DMS 273 (cell line): ENCODE data around the gene ADAD2.

ENCODE experiments used
- DNase-seq: peaks from one replicate; lab custom pipeline; 2025; ENCODE audit not compliant: unreplicated experiment; lab: John Stamatoyannopoulos, UW

ADAD2 gene

GRCh38 chr16:84176192-84177053 lies 14.5 kb upstream of the ADAD2 start:
- no peak for DNase-seq

- DNase-seq, result no peak
Observed at GRCh38 chr16:84177741-84178073, 13.2 kb upstream of the ADAD2 start.

GRCh38 chr16:84178146-84178765 lies 12.7 kb upstream of the ADAD2 start:
- no peak for DNase-seq

- DNase-seq, result no peak
Observed at GRCh38 chr16:84178892-84179611, 11.9 kb upstream of the ADAD2 start.

- DNase-seq, result no peak
Observed at GRCh38 chr16:84179612-84180320, 11.2 kb upstream of the ADAD2 start.

- no peak for DNase-seq
Observed at GRCh38 chr16:84180519-84181140, 10.3 kb upstream of the ADAD2 start.

GRCh38 chr16:84181144-84181915 lies 9.6 kb upstream of the ADAD2 start:
- no peak for DNase-seq

GRCh38 chr16:84182104-84182503 lies 8.9 kb upstream of the ADAD2 start:
- DNase-seq, result no peak

- no peak for DNase-seq
Observed at GRCh38 chr16:84182680-84183571, 8.0 kb upstream of the ADAD2 start.

- DNase-seq, result no peak
Observed at GRCh38 chr16:84183572-84183875, 7.4 kb upstream of the ADAD2 start.

- DNase-seq, result peak; percentile 25
Observed at GRCh38 chr16:84183911-84184591, 6.9 kb upstream of the ADAD2 start.

- DNase-seq, result no peak
Observed at GRCh38 chr16:84184775-84185174, 6.2 kb upstream of the ADAD2 start.

GRCh38 chr16:84186685-84187437 lies 4.1 kb upstream of the ADAD2 start, which contains the start of gene TAF1C:
TSS of gene TAF1C (minus strand) at chr16:84187057. CDS start at chr16:84184988, 2,069 bp downstream.
- peak; percentile 99 for DNase-seq

GRCh38 chr16:84191466-84191865 lies 509 bp downstream of the ADAD2 start:
- no peak for DNase-seq

- no peak for DNase-seq
Observed at GRCh38 chr16:84193480-84193879, 2.5 kb downstream of the ADAD2 start.

- DNase-seq, result no peak
Observed at GRCh38 chr16:84194018-84194417, 3.1 kb downstream of the ADAD2 start.

- no peak for DNase-seq
Observed at GRCh38 chr16:84194470-84195200, 3.7 kb downstream of the ADAD2 start.
